ENCODE results near the gene SLC22A4. TPM values are rescaled to one million over a fixed set of nuclear protein-coding genes. Genes with fewer than 3 reads are reported as not detected.
A peak's percentile ranks its signal among the peaks of the same experiment; 100 is the strongest.

Gene SLC22A4
- total and polyA plus RNA-seq, 4 donors, result 0.25 to 42.2 (median 0.47) TPM

DNA sequence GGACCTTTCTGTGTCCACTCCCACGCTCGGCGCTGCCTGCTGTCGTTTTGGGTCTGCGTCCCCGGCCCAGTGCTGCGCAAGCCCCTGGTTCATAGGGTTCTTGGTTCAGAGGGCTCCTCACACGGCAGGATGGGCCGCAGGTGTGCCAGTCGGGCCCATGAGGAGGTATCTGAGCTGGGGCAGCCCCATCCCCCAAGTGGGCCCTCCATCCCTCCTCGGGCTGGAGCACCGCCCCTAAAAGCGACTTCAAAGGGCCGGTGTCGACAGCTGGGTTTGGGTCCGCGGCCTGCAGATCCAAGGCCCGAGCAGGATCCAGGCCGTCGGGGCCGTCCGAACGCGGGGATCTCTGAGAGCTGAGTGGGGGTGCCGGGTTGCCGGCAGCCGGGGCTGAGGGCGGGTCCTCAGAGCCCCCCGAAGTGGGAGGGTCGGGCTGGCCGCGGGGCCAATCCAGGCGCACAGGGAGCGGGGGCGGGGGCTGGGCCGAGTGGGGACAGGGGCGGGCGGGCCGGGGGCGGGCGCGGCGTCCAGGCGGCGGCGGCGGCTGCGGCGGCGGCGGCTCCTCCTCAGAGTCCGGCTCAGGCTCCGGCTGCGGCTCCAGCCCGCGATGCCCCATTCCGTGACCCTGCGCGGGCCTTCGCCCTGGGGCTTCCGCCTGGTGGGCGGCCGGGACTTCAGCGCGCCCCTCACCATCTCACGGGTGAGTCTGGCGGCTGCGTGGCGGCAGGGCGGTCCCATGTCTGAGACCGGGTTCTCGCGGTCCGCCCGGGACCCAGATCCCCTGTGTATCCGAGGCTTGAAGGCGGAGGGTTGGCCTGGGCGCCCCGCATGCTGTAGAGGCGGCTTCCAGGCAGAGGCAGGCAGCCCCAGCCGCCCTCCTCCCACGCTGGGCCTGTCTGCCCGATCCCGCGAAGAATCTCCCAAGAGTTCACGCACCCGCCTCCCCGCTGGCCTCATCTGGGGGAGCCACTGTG, 36.8 kb upstream of the SLC22A4 start, which contains the start of gene PDLIM4:
Gene PDLIM4, plus strand, starts transcription at position 566 of the 971 bp plus-strand sequence. Its CDS starts 39 bp downstream, at position 605.
- Histone ChIP-seq H3K27me3 (ENCODE audit: control insufficient read depth in 4 of 4, insufficient read depth in 4 of 4, low read length in 3 of 4) (no peaks in the 10 kb centered on the region), H3K9ac (ENCODE audit: low read depth in 1 of 2, low read length in 2 of 2) (no peak within 1 kb of the TSS)
- DNase-seq (ENCODE audit: low spot score), result peak; percentile 38

DNA sequence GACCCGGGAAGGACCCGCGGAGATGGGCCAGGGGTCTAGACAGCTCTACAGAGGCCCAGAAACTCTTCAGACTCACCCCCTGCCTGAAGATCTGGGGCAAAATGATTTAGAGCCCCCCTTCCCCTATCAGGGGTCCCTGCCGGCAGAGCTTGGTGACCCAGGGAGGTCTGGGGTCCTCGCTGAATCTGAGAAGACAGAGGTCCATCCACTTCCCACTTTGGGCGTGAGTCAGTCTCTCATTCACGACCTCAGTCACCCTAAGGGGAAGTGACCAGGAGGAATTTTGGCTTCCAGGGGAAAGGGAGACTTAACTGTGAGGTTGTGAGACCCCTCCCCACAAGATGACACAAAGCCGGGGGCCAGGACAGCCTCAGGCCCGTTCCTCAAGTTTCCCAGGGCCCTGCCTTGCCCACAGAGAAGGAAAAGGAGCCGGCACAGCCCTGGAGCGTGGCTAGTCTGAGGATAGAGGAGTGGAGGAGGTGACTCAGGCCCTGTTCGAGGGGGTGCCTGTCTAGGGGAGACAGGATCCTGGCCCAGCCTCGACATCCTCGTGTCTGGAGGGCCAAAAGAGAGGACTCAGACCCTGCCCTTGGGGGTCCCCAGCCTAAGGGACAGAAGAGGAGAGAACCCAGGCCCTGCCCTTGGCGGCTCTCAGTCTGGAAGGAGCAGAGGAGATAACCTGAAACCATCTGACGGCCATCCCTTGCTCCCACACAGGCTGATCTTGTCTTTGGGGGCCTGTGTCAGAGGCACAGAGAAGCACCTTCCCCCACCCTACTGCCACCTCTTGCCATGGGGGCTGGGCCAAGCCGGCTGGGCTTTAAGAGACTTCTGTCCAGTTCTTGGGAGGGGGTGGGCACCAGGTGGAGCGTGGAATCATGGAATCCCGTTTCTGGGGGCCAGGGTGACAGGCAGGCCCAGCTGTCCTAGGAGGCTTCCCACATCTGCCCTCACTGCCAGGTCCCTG, 35.8 kb upstream of the SLC22A4 start:
- Histone ChIP-seq H3K4me1 (ENCODE audit: control insufficient read depth in 4 of 4, insufficient read depth in 4 of 4, low read length in 3 of 4) (peaks cover 0 to 4% (median 1%) of the 10 kb centered on the region in 4 donors), H3K36me3 (ENCODE audit: control insufficient read depth in 4 of 4, insufficient read depth in 3 of 4, low read depth in 1 of 4, low read length in 3 of 4) (no peaks in the 10 kb centered on the region), H3K4me3 (ENCODE audit: low read depth in 1 of 3, low read length in 3 of 3) (no peak overlapping the region), H3K9me3 (ENCODE audit: control insufficient read depth in 4 of 4, low read length in 3 of 4) (no peaks in the 10 kb centered on the region), H3K9ac (ENCODE audit: low read depth in 1 of 2, low read length in 2 of 2) (no peak overlapping the region), H3K27ac (ENCODE audit: low read depth in 1 of 2, low read length in 2 of 2) (peak overlapping the region in 1 of 2 donors; percentile 53), H3K27me3 (ENCODE audit: control insufficient read depth in 4 of 4, insufficient read depth in 4 of 4, low read length in 3 of 4) (no peaks in the 10 kb centered on the region)
- WGBS, result 82% methylated on average over 19 of the region's 19 CpGs
- no peak for TF ChIP-seq NR2F2 (IDR thresholded peaks at IDR 0.05)
- no peak for TF ChIP-seq FOXA1 (IDR thresholded peaks at IDR 0.05)
- TF ChIP-seq RXRA (IDR thresholded peaks at IDR 0.05), result no peak
- no peak for TF ChIP-seq EGR1 (IDR thresholded peaks at IDR 0.05; ENCODE audit: low read depth in 2 of 2)
- TF ChIP-seq, protein P1, sequence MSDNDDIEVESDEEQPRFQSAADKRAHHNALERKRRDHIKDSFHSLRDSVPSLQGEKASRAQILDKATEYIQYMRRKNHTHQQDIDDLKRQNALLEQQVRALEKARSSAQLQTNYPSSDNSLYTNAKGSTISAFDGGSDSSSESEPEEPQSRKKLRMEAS (IDR thresholded peaks at IDR 0.05), result no peak
- no peak for TF ChIP-seq TAF1 (conservative IDR thresholded peaks at IDR 0.05)
- TF ChIP-seq, protein P2, sequence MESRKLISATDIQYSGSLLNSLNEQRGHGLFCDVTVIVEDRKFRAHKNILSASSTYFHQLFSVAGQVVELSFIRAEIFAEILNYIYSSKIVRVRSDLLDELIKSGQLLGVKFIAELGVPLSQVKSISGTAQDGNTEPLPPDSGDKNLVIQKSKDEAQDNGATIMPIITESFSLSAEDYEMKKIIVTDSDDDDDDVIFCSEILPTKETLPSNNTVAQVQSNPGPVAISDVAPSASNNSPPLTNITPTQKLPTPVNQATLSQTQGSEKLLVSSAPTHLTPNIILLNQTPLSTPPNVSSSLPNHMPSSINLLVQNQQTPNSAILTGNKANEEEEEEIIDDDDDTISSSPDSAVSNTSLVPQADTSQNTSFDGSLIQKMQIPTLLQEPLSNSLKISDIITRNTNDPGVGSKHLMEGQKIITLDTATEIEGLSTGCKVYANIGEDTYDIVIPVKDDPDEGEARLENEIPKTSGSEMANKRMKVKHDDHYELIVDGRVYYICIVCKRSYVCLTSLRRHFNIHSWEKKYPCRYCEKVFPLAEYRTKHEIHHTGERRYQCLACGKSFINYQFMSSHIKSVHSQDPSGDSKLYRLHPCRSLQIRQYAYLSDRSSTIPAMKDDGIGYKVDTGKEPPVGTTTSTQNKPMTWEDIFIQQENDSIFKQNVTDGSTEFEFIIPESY (IDR thresholded peaks at IDR 0.05), result no peak
- TF ChIP-seq SP1 (IDR thresholded peaks at IDR 0.05), result no peak
- TF ChIP-seq, protein P3, sequence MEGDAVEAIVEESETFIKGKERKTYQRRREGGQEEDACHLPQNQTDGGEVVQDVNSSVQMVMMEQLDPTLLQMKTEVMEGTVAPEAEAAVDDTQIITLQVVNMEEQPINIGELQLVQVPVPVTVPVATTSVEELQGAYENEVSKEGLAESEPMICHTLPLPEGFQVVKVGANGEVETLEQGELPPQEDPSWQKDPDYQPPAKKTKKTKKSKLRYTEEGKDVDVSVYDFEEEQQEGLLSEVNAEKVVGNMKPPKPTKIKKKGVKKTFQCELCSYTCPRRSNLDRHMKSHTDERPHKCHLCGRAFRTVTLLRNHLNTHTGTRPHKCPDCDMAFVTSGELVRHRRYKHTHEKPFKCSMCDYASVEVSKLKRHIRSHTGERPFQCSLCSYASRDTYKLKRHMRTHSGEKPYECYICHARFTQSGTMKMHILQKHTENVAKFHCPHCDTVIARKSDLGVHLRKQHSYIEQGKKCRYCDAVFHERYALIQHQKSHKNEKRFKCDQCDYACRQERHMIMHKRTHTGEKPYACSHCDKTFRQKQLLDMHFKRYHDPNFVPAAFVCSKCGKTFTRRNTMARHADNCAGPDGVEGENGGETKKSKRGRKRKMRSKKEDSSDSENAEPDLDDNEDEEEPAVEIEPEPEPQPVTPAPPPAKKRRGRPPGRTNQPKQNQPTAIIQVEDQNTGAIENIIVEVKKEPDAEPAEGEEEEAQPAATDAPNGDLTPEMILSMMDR (IDR thresholded peaks at IDR 0.05; ENCODE audit: low read depth, low read length, missing input control), result no peak
- DNase-seq (ENCODE audit: low spot score), result peak; percentile 25

More for the DNA sequence above, 36.8 kb upstream of the SLC22A4 start, which contains the start of gene PDLIM4:
- 27% methylated on average over 88 of the region's 88 CpGs for WGBS
- Histone ChIP-seq H3K9me3 (ENCODE audit: control insufficient read depth in 4 of 4, low read length in 3 of 4) (no peaks in the 10 kb centered on the region), H3K4me3 (ENCODE audit: low read depth in 1 of 3, low read length in 3 of 3) (peak within 1 kb of the TSS in 1 of 3 donors; percentile 11), H3K36me3 (ENCODE audit: control insufficient read depth in 4 of 4, insufficient read depth in 3 of 4, low read depth in 1 of 4, low read length in 3 of 4) (no peaks in the 10 kb centered on the region), H3K4me1 (ENCODE audit: control insufficient read depth in 4 of 4, insufficient read depth in 4 of 4, low read length in 3 of 4) (peaks cover 0 to 4% (median 1%) of the 10 kb centered on the region in 4 donors), H3K27ac (ENCODE audit: low read depth in 1 of 2, low read length in 2 of 2) (peak within 1 kb of the TSS in 1 of 2 donors; percentile 53)
- TF ChIP-seq RXRA (IDR thresholded peaks at IDR 0.05) (no peak), SP1 (IDR thresholded peaks at IDR 0.05) (no peak), JUND (IDR thresholded peaks at IDR 0.05) (no peak), GABPA (IDR thresholded peaks at IDR 0.05 in 1 of 2, conservative IDR thresholded peaks at IDR 0.05 in 1 of 2) (no peak), HNF4A (conservative IDR thresholded peaks at IDR 0.05) (no peak)
- TF ChIP-seq, protein P1 (IDR thresholded peaks at IDR 0.05), result no peak
- TF ChIP-seq, protein P2 (IDR thresholded peaks at IDR 0.05), result no peak
- TF ChIP-seq, protein P4, sequence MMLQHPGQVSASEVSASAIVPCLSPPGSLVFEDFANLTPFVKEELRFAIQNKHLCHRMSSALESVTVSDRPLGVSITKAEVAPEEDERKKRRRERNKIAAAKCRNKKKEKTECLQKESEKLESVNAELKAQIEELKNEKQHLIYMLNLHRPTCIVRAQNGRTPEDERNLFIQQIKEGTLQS (IDR thresholded peaks at IDR 0.05), result no peak
- TF ChIP-seq, protein P3 (IDR thresholded peaks at IDR 0.05; ENCODE audit: low read depth, low read length, missing input control), result no peak
